WTC11 (cell line): Measurements from ENCODE around the gene SLC17A9. TPM values are rescaled to one million over a fixed set of nuclear protein-coding genes. Genes with fewer than 3 reads are reported as not detected.

ENCODE experiments used
- ATAC-seq: fragments of 200-7000 bp; cut with Tn5 transposase; 2 replicates; pipeline ENCODE4 v1.10.0; 2021; ENCODE audit warnings: mild to moderate bottlenecking, moderate library complexity
- CTCF ChIA-PET: fragments of 300-600 bp; sonication (Branson Sonifier 250); formaldehyde crosslinking; loops from one replicate; lab custom pipeline; 2021; ENCODE audit warnings: antibody characterized with exemption; lab: Charles Lee
- POLR2A ChIA-PET: fragments of 350-600 bp; sonication (Branson Sonifier 250); formaldehyde crosslinking; loops from one replicate; lab custom pipeline; 2021; ENCODE audit warnings: antibody characterized with exemption; lab: Charles Lee
- DNase-seq: peaks from one replicate; pipeline ENCODE4 v3.0.0; 2021; ENCODE audit warnings: low spot score
- H3K27ac Mint-ChIP-seq: 2 replicates; pipeline ENCODE4 v1.8.0; 2021; ENCODE audit warnings: mixed read lengths
- H3K27me3 Mint-ChIP-seq: 2 replicates; pipeline ENCODE4 v1.8.0; 2021; ENCODE audit warnings: low read depth, mild to moderate bottlenecking, moderate library complexity, mixed read lengths
- H3K36me3 Mint-ChIP-seq: 2 replicates; pipeline ENCODE4 v1.8.0; 2021; ENCODE audit warnings: mixed read lengths
- H3K4me1 Mint-ChIP-seq: 2 replicates; pipeline ENCODE4 v1.8.0; 2022; ENCODE audit warnings: mixed read lengths
- H3K4me3 Mint-ChIP-seq: 2 replicates; pipeline ENCODE4 v1.8.0; 2021; ENCODE audit warnings: mild to moderate bottlenecking, moderate library complexity, mixed read lengths
- H3K9me3 Mint-ChIP-seq: 2 replicates; pipeline ENCODE4 v1.8.0; 2021; ENCODE audit warnings: mixed read lengths
- AFF4 ChIP-seq: sonication (generic); formaldehyde crosslinking; IDR thresholded peaks from 2 replicates; pipeline ENCODE4 v1.8.1; 2023; ENCODE audit warnings: mild to moderate bottlenecking, missing genetic modification reagents, borderline replicate concordance
- CREB1 ChIP-seq: sonication (generic); formaldehyde crosslinking; IDR thresholded peaks from 2 replicates; pipeline ENCODE4 v1.8.0; 2023; ENCODE audit warnings: mild to moderate bottlenecking, missing genetic modification reagents
- CTCF ChIP-seq: fragments of 200-600 bp; IDR thresholded peaks from 2 replicates; pipeline ENCODE4 v1.8.0; 2022; ENCODE audit warnings: antibody characterized with exemption
- ESRRA ChIP-seq: sonication (generic); formaldehyde crosslinking; IDR thresholded peaks from 2 replicates; pipeline ENCODE4 v1.8.1; 2022; ENCODE audit warnings: mild to moderate bottlenecking, missing genetic modification reagents, borderline replicate concordance
- GABPB1 ChIP-seq: sonication (generic); formaldehyde crosslinking; IDR thresholded peaks from 2 replicates; pipeline ENCODE4 v1.8.1; 2023; ENCODE audit warnings: mild to moderate bottlenecking, missing genetic modification reagents
- HMGA2 ChIP-seq: fragments of 250-450 bp; sonication (Bioruptor Pico); IDR thresholded peaks from 2 replicates; pipeline ENCODE4 v1.4.0; 2021; ENCODE audit warnings: mild to moderate bottlenecking, moderate library complexity
- HMGXB4 ChIP-seq: sonication (generic); formaldehyde crosslinking; IDR thresholded peaks from 2 replicates; pipeline ENCODE4 v1.8.1; 2023; ENCODE audit warnings: mild to moderate bottlenecking, moderate library complexity, missing genetic modification reagents
- IRF1 ChIP-seq: sonication (generic); formaldehyde crosslinking; IDR thresholded peaks from 2 replicates; pipeline ENCODE4 v1.8.0; 2023; ENCODE audit warnings: missing genetic modification reagents
- JUN ChIP-seq: sonication (generic); formaldehyde crosslinking; IDR thresholded peaks from 2 replicates; pipeline ENCODE4 v1.8.0; 2023; ENCODE audit warnings: mild to moderate bottlenecking, missing genetic modification reagents
- NFE2L1 ChIP-seq: sonication (generic); formaldehyde crosslinking; IDR thresholded peaks from 2 replicates; pipeline ENCODE4 v1.8.1; 2023; ENCODE audit warnings: missing genetic modification reagents
- NFYB ChIP-seq: sonication (generic); formaldehyde crosslinking; conservative IDR thresholded peaks from 2 replicates; pipeline ENCODE4 v1.8.0; 2022; ENCODE audit warnings: low read depth, missing genetic modification reagents
- PRRX2 ChIP-seq: fragments of 250-450 bp; sonication (Bioruptor Pico); IDR thresholded peaks from 2 replicates; pipeline ENCODE4 v1.8.0; 2021; ENCODE audit warnings: mild to moderate bottlenecking
- SMAD4 ChIP-seq: sonication (generic); formaldehyde crosslinking; IDR thresholded peaks from 2 replicates; pipeline ENCODE4 v1.8.0; 2022; ENCODE audit warnings: mild to moderate bottlenecking, missing genetic modification reagents
- SP1 ChIP-seq: sonication (generic); formaldehyde crosslinking; conservative IDR thresholded peaks from 2 replicates; pipeline ENCODE4 v1.8.1; 2022; ENCODE audit warnings: missing genetic modification reagents
- ZBTB43 ChIP-seq: sonication (generic); formaldehyde crosslinking; IDR thresholded peaks from 2 replicates; pipeline ENCODE4 v1.8.1; 2023; ENCODE audit warnings: mild to moderate bottlenecking, missing genetic modification reagents
- ZNF396 ChIP-seq: fragments of 250-450 bp; sonication (Bioruptor Pico); IDR thresholded peaks from 2 replicates; pipeline ENCODE4 v1.8.0; 2021; ENCODE audit warnings: mild to moderate bottlenecking, moderate library complexity, borderline replicate concordance
- ZSCAN18 ChIP-seq: fragments of 250-450 bp; sonication (Bioruptor Pico); IDR thresholded peaks from 2 replicates; pipeline ENCODE4 v2.1.2; 2022; ENCODE audit warnings: mild to moderate bottlenecking, moderate library complexity
- total RNA-seq: library from RNA; stranded (reverse); gene quantifications from 3 replicates; pipeline ENCODE4 v1.2.3, GENCODE V29; 2021
- TF ChIP-seq, protein P1 (sequence below): sonication (generic); formaldehyde crosslinking; IDR thresholded peaks from 2 replicates; pipeline ENCODE4 v1.8.1; 2022; ENCODE audit warnings: mild to moderate bottlenecking, missing genetic modification reagents, moderate library complexity, borderline replicate concordance

The SLC17A9 gene
- total RNA-seq, 1 experiment from 2014 or later: 41.7 TPM

DNA sequence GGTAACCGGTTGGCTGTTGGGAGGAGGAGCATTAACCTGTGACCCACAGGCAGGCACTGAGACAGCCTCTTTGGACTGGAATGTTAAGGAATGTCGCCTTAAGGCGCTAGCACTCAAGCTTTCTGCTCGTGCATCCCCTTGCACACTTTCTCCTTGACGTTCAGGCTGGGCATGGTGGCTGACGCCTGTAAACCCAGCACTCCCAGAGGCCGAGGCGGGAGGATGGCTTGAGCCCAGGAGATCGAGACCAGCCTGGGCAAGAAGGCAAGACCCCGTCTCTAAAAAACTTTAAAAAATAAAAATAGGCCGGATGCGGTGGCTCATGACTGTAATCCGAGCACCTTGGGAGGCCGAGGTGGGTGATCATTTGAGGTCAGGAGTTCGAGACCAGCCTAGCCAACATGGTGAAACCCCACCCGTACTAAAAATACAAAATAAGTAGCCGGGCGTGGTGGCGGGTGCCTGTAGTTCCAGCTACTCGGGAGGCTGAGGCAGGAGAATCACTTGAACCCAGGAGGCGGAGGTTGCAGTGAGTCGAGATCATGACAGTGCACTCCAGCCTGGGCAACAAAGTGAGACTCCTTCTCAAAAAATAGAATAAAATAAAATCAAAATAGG is 16.4 kb upstream of the SLC17A9 start (continued):
- TF ChIP-seq JUN (CRISPR knock-in tag) (no peak), CTCF (no peak)

DNA sequence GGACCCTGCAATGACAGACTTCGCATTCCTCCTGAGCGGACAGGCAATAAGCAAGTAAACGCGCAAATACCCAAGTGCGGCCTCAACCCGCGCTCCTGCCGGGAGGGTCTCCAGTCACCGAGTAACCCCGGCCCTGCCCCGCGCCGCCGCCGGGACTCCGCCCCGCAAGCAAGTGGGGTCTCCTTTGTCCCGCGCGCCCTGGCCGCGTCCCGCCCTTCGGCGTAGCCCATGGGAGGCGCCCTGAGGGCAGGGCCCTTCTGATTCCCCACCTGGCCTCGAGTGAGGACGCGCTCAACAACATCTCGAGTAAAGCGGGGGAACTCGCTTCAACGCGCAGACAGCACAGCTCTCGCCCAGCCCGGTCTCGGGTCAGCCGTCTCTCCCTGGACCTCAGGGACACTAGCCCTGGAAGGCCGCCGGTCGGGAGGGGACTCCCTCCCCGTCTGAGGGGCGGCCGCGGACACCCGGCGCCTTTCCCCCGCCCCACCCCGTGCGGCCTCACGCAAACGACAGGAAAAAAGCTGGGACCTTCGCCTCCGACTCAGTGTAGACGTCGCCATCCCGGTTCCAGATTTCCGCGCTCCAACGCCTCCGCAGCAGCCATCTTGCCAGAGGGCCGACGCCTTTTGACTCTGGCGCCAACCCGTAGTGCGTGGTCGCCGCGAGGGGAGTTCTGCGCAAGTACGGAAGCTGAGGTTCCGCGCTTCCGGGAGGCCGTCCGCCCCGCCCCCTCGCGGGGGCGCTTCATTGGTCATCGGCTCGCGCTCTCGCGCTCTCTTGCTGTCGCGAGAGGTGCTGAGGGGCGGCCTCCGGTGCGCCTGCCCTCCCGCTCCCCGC is 15.0 kb upstream of the SLC17A9 start:
- POLR2A ChIA-PET: interaction anchor here (0.7 to 5.0 kb wide), 10 partner anchors 10 to 99 kb away, joined by 3 to 53 read pairs (median 3); partner anchors contain the start of genes DIDO1 and TCFL5
- peak; percentile 81; the same call in 1 of the 2 replicates for TF ChIP-seq AFF4 (CRISPR knock-in tag)
- TF ChIP-seq IRF1 (CRISPR knock-in tag): no peak
- peak; percentile 71; the same call in 1 of the 2 replicates for TF ChIP-seq SP1 (CRISPR knock-in tag)
- peak; percentile 88 for TF ChIP-seq GABPB1 (CRISPR knock-in tag)
- TF ChIP-seq NFYB: peak; percentile 74
- TF ChIP-seq ZBTB43 (CRISPR knock-in tag): peak; percentile 80
- TF ChIP-seq ZSCAN18 (CRISPR knock-in tag): no peak
- TF ChIP-seq, protein P1, sequence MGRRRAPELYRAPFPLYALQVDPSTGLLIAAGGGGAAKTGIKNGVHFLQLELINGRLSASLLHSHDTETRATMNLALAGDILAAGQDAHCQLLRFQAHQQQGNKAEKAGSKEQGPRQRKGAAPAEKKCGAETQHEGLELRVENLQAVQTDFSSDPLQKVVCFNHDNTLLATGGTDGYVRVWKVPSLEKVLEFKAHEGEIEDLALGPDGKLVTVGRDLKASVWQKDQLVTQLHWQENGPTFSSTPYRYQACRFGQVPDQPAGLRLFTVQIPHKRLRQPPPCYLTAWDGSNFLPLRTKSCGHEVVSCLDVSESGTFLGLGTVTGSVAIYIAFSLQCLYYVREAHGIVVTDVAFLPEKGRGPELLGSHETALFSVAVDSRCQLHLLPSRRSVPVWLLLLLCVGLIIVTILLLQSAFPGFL (CRISPR knock-in tag): no peak
- no peak for TF ChIP-seq ZNF396 (CRISPR knock-in tag)
- TF ChIP-seq SMAD4 (CRISPR knock-in tag): no peak
- TF ChIP-seq HMGA2: no peak
- TF ChIP-seq PRRX2: no peak
- TF ChIP-seq ESRRA (CRISPR knock-in tag): peak; percentile 29; the same call in 1 of the 2 replicates
- no peak for TF ChIP-seq NFE2L1 (CRISPR knock-in tag)
- peak; percentile 50; the same call in 1 of the 2 replicates for TF ChIP-seq HMGXB4 (CRISPR knock-in tag)
- peak; percentile 66; the same call in 1 of the 2 replicates for TF ChIP-seq CREB1 (CRISPR knock-in tag)

More for the DNA sequence above, 15.0 kb upstream of the SLC17A9 start:
- Mint-ChIP-seq H3K4me1 (peaks cover 24% of the 10 kb centered on the region), H3K27ac (peak overlapping the region; percentile 97), H3K9me3 (no peaks in the 10 kb centered on the region), H3K27me3 (no peaks in the 10 kb centered on the region), H3K4me3 (no peak overlapping the region), H3K36me3 (peaks cover 22% of the 10 kb centered on the region)
- CTCF ChIA-PET: interaction anchor here (1.0 to 2.8 kb wide), 7 partner anchors 10 to 122 kb away, joined by 3 to 16 read pairs (median 4); no protein-coding TSS in a partner anchor
- ATAC-seq: peak; percentile 87
- peak; percentile 97 for DNase-seq
